Vagina (tissue), 2 donors: ENCODE results near the gene CCDC141.

Experiments
- POLR2A ChIP-seq, 2 donors: fragments of 450-650 bp; IDR thresholded peaks; one replicate each; pipeline ENCODE4 v1.6.1; 2017; ENCODE audit warnings: antibody characterized with exemption in 2 of 2, mild to moderate bottlenecking in 2 of 2, moderate library complexity in 2 of 2
- TF ChIP-seq, protein P1 (sequence below), 3 experiments: fragments of 450-650 bp in 2 of 3; fragments of 200-600 bp in 1 of 3; sonication (generic) in 1 of 3; IDR thresholded peaks; one replicate each; pipeline ENCODE4 v1.5.1; 2017 to 2019; ENCODE audit warnings: antibody characterized with exemption in 3 of 3, mild to moderate bottlenecking in 2 of 3, moderate library complexity in 2 of 3

DNA sequence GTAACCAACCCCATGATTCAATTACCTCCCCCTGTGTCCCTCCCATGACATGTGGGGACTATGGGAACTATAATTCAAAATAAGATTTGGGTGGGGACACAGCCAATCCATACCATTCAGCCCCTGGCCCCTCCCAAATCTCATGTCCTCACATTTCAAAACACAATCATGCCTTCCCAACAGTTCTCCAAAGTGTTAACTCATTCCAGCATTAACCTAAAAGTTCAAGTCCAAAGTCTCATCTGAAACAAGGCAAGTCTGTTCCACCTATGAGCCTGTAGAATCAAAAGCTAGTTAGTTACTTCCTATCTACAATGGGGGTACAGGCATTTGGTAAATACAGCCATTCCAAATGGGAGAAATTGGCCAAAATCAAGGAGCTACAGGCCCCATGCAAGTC lies 32.0 kb upstream of the CCDC141 start:
- TF ChIP-seq, protein P1, sequence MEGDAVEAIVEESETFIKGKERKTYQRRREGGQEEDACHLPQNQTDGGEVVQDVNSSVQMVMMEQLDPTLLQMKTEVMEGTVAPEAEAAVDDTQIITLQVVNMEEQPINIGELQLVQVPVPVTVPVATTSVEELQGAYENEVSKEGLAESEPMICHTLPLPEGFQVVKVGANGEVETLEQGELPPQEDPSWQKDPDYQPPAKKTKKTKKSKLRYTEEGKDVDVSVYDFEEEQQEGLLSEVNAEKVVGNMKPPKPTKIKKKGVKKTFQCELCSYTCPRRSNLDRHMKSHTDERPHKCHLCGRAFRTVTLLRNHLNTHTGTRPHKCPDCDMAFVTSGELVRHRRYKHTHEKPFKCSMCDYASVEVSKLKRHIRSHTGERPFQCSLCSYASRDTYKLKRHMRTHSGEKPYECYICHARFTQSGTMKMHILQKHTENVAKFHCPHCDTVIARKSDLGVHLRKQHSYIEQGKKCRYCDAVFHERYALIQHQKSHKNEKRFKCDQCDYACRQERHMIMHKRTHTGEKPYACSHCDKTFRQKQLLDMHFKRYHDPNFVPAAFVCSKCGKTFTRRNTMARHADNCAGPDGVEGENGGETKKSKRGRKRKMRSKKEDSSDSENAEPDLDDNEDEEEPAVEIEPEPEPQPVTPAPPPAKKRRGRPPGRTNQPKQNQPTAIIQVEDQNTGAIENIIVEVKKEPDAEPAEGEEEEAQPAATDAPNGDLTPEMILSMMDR (IDR thresholded peaks at IDR 0.05) = no peak
- no peak for TF ChIP-seq POLR2A (IDR thresholded peaks at IDR 0.05)
